ENCODE results near the gene CTNNA2.

DNA sequence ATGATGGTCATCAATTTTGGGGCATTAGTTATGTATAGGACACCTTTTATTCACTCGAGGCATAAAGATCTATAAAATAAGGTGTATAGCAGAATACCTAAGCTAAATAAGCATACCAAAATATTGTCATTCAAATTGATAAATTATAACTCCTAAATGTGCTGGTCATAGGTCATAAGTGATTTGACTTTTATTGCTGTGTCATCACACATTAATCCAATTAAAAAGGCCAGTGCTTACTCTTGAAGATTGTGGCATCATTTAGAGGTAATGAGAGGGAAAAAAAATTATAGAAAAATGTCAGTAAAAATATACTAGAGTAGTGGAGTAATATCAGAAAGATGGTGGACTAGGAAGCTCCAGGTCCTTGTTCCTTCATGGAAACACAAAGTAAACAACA lies 1138.6 kb downstream of the CTNNA2 start:
- TF ChIP-seq GATA2 (IDR thresholded peaks at IDR 0.05; ENCODE audit: low read depth, low read length) (no peak), GATA3 (IDR thresholded peaks at IDR 0.05; ENCODE audit: low read depth, low read length) (no peak)

Data from SH-SY5Y (cell line).